C1 segment of cervical spinal cord (tissue), 14 donors: ENCODE data around the gene POGLUT3.

Source experiments
- DNase-seq, 14 donors: peaks; one replicate each; lab custom pipeline; 2025; lab: John Stamatoyannopoulos, UW

Gene POGLUT3

GRCh38 chr11:108501396-108501795, 3.2 kb upstream of the POGLUT3 start:
- no peak for DNase-seq

GRCh38 chr11:108500721-108501120, 2.5 kb upstream of the POGLUT3 start:
- DNase-seq, result no peak

GRCh38 chr11:108500169-108500568, 2.0 kb upstream of the POGLUT3 start:
- no peak for DNase-seq

- no peak for DNase-seq
These were observed 728 bp upstream of the POGLUT3 start for GRCh38 chr11:108498816-108499408.

- DNase-seq, result peak in 13 of 14 donors; percentile 5 to 80 (median 50)
These were observed 703 bp downstream of the POGLUT3 start for GRCh38 chr11:108497317-108498045.

GRCh38 chr11:108496643-108497256, 1.4 kb downstream of the POGLUT3 start:
- DNase-seq, result no peak

GRCh38 chr11:108495326-108495725, 2.9 kb downstream of the POGLUT3 start:
- DNase-seq, result no peak

- DNase-seq, result no peak
These were observed 4.0 kb downstream of the POGLUT3 start for GRCh38 chr11:108494182-108494581.

- no peak for DNase-seq
These were observed 6.2 kb downstream of the POGLUT3 start for GRCh38 chr11:108491936-108492335.

GRCh38 chr11:108486828-108487227, 11.4 kb downstream of the POGLUT3 start:
- no peak for DNase-seq

- no peak for DNase-seq
These were observed 11.9 kb downstream of the POGLUT3 start for GRCh38 chr11:108486331-108486730.

- no peak for DNase-seq
These were observed 15.0 kb downstream of the POGLUT3 start for GRCh38 chr11:108483163-108483562.

- DNase-seq, result no peak
These were observed 23.3 kb downstream of the POGLUT3 start for GRCh38 chr11:108474664-108475463.

GRCh38 chr11:108472681-108473080, 25.5 kb downstream of the POGLUT3 start:
- DNase-seq, result no peak

GRCh38 chr11:108468478-108468864, 29.7 kb downstream of the POGLUT3 start:
- DNase-seq, result no peak

GRCh38 chr11:108467091-108467823, 30.9 kb downstream of the POGLUT3 start, which contains the start of gene C11orf65:
Gene C11orf65, minus strand, starts transcription at chr11:108467529. Its CDS starts 5,970 bp downstream, at chr11:108461559.
- DNase-seq, result peak; percentile 66 to 96 (median 93)

- DNase-seq, result no peak
These were observed 31.8 kb downstream of the POGLUT3 start for GRCh38 chr11:108466405-108466804.

GRCh38 chr11:108453207-108453835, 44.9 kb downstream of the POGLUT3 start:
- no peak for DNase-seq
